HepG2 (cell line): Measurements from ENCODE around the gene PSMB10. TPM values are rescaled to one million over a fixed set of nuclear protein-coding genes. Genes with fewer than 3 reads are reported as not detected.

Experiments used
- ATAC-seq: fragments of 200-7000 bp; cut with Tn5 transposase; 3 replicates; pipeline ENCODE4 v1.9.1; 2020; ENCODE audit warnings: mild to moderate bottlenecking, moderate library complexity
- BruUV-seq: library from RNA; stranded (reverse); fragments of 400-500 nt; replicated peaks from 2 replicates; lab custom pipeline; 2021; lab: Mats Ljungman, UMichigan
- CTCF ChIA-PET: fragments of 300-600 bp; formaldehyde crosslinking; extraction: SDS; loops from one replicate; lab custom pipeline; 2021; ENCODE audit warnings: low total read pairs, inconsistent platforms, low intra/inter-chr PET ratio; lab: Yijun Ruan, JAX
- POLR2A ChIA-PET: fragments of 350-600 bp; sonication (Branson Sonifier 250); formaldehyde crosslinking; loops from one replicate; lab custom pipeline; 2020; ENCODE audit warnings: antibody characterized with exemption, inconsistent platforms; lab: Yijun Ruan, JAX
- DNase-seq: peaks from one replicate; pipeline ENCODE4 v3.0.0-alpha.2; 2015; ENCODE audit warnings: low spot score
- FAIRE-seq: peaks from 3 replicates; lab custom pipeline; 2011; peaks lifted over from hg19 to GRCh38; lab: Jason Lieb, UNC
- H2AFZ ChIP-seq: one replicate; pipeline ENCODE4 v1.6.1; 2011; ENCODE audit warnings: low read length, inconsistent platforms
- H3K27ac ChIP-seq: fragments of 300-600 bp; 3 replicates; pipeline ENCODE4 v1.8.0; 2011; ENCODE audit warnings: mixed run types, mild to moderate bottlenecking, mixed read lengths, low read length, inconsistent platforms; ENCODE audit not compliant: insufficient read depth; ENCODE audit errors: extremely low read length
- H3K27me3 ChIP-seq, 2 experiments: fragments of 200-600 bp in 1 of 2; 2 replicates in 1 of 2; 3 replicates in 1 of 2; pipeline versions ENCODE4 v1.6.0 to v1.8.0; 2011; ENCODE audit warnings: low read length in 2 of 2, mild to moderate bottlenecking in 2 of 2, moderate library complexity in 2 of 2, inconsistent platforms in 1 of 2; ENCODE audit not compliant: insufficient read depth in 2 of 2, control insufficient read depth in 1 of 2
- H3K36me3 ChIP-seq, 2 experiments: fragments of 200-600 bp in 1 of 2; replicated peaks in 1 of 2; 2 replicates in 1 of 2; 3 replicates in 1 of 2; pipeline versions ENCODE4 v1.5.1 to v1.8.0; 2011; ENCODE audit warnings: low read length in 2 of 2, inconsistent platforms in 1 of 2; ENCODE audit not compliant: insufficient read depth in 2 of 2, control insufficient read depth in 1 of 2
- H3K4me1 ChIP-seq: 2 replicates; pipeline ENCODE4 v1.5.1; 2012; ENCODE audit warnings: low read length, inconsistent platforms; ENCODE audit not compliant: insufficient read depth
- H3K4me2 ChIP-seq: 2 replicates; pipeline ENCODE4 v1.6.0; 2011; ENCODE audit warnings: low read depth, low read length, inconsistent platforms
- H3K4me3 ChIP-seq, 3 experiments: fragments of 200-600 bp in 1 of 3; sonication (generic), shearing (Covaris generic) in 1 of 3; replicated peaks in 1 of 3; 2 replicates each; pipeline ENCODE4 v1.5.1; 2011 to 2016; ENCODE audit warnings: low read length in 3 of 3, inconsistent platforms in 2 of 3, low read depth in 2 of 3, mild to moderate bottlenecking in 2 of 3, control low read depth in 1 of 3, mixed read lengths in 1 of 3; ENCODE audit not compliant: insufficient read depth in 1 of 3
- H3K79me2 ChIP-seq: one replicate; pipeline ENCODE4 v1.6.1; 2011; ENCODE audit warnings: low read length, inconsistent platforms; ENCODE audit not compliant: insufficient read depth
- H3K9ac ChIP-seq: 2 replicates; pipeline ENCODE4 v1.6.0; 2011; ENCODE audit warnings: mild to moderate bottlenecking, low read depth, low read length, inconsistent platforms; ENCODE audit not compliant: insufficient read depth
- H3K9me3 ChIP-seq: 2 replicates; pipeline ENCODE4 v1.5.1; 2012; ENCODE audit warnings: mild to moderate bottlenecking, low read length
- H4K20me1 ChIP-seq: 2 replicates; pipeline ENCODE4 v1.6.0; 2011; ENCODE audit warnings: inconsistent platforms, mild to moderate bottlenecking, low read length, moderate library complexity; ENCODE audit not compliant: insufficient read depth
- AGO2 ChIP-seq: fragments of 200-400 bp; formaldehyde crosslinking; optimal IDR thresholded peaks from 2 replicates; pipeline ENCODE3; 2017; ENCODE audit warnings: mild to moderate bottlenecking, low read depth, low read length, moderate library complexity
- CHCHD3 ChIP-seq: sonication (generic); formaldehyde crosslinking; IDR thresholded peaks from 2 replicates; pipeline ENCODE4 v1.8.0; 2022; ENCODE audit warnings: mild to moderate bottlenecking, missing genetic modification reagents, moderate library complexity
- HOXA3 ChIP-seq: sonication (generic); formaldehyde crosslinking; IDR thresholded peaks from 2 replicates; pipeline ENCODE4 v1.5.0; 2020; ENCODE audit warnings: missing genetic modification reagents
- MTA1 ChIP-seq: sonication (generic); formaldehyde crosslinking; IDR thresholded peaks from 2 replicates; pipeline ENCODE4 v1.4.0; 2020; ENCODE audit warnings: missing genetic modification reagents, mild to moderate bottlenecking, borderline replicate concordance
- MYC ChIP-seq: sonication (generic); formaldehyde crosslinking; IDR thresholded peaks from 2 replicates; pipeline ENCODE4 v1.9.0; 2021; ENCODE audit warnings: missing genetic modification reagents, borderline replicate concordance
- PLRG1 ChIP-seq: fragments of 450-650 bp; conservative IDR thresholded peaks from 2 replicates; pipeline ENCODE4 v1.6.1; 2016
- ZNF282 ChIP-seq: fragments of 450-650 bp; IDR thresholded peaks from 2 replicates; pipeline ENCODE4 v1.6.1; 2018; ENCODE audit not compliant: partially characterized antibody
- ZNF672 ChIP-seq: sonication (generic); formaldehyde crosslinking; IDR thresholded peaks from 2 replicates; pipeline ENCODE4 v1.8.1; 2022; ENCODE audit warnings: missing genetic modification reagents
- ZSCAN22 ChIP-seq: sonication (generic); formaldehyde crosslinking; IDR thresholded peaks from 2 replicates; pipeline ENCODE4 v1.4.0; 2020; ENCODE audit warnings: mild to moderate bottlenecking, missing genetic modification reagents
- WGBS: methylation state at CpG from one replicate; pipeline ENCODE4 v1.1.6; 2017; ENCODE audit warnings: low lambda C conversion rate; 5-methylcytosine and 5-hydroxymethylcytosine counted together
- in situ Hi-C: cut with HindIII; loops from 2 replicates; pipeline ENCODE4 v1.10.0; 2017; ENCODE audit warnings: low pct_unique_long_range_greater_than_20kb; ENCODE audit not compliant: extremely low pct_ligation_motif_present
- intact Hi-C: fragments of 100-400 bp; cut with micrococcal nuclease; formaldehyde crosslinking; loops from one replicate; pipeline ENCODE4 v1.10.0; 2022; ENCODE audit not compliant: unreplicated experiment
- polyA plus RNA-seq, 8 experiments: library from polyadenylated mRNA; depleted of rRNA in 3 of 8; stranded (reverse) in 7 of 8; unstranded in 1 of 8; fragments of >200 nt; fragmentation: Illumina TruSeq in 4 of 8; extraction: Trizol in 4 of 8; gene quantifications; 2 replicates each; pipeline versions ENCODE4 v1.2.1 to v1.2.3, GENCODE V29; 2011 to 2016; ENCODE audit warnings: low read depth in 4 of 8, missing spikeins in 1 of 8, mixed read lengths in 1 of 8; ENCODE audit not compliant: insufficient read depth in 1 of 8
- total RNA-seq, 5 experiments: library from RNA; depleted of rRNA; stranded (reverse); fragments of >200 nt; fragmentation: Illumina TruSeq; extraction: Trizol; gene quantifications; 2 replicates each; pipeline ENCODE4 v1.2.3, GENCODE V29; 2016; ENCODE audit warnings: low read depth in 1 of 5
- TF ChIP-seq, protein P1 (sequence below), 2 experiments: sonication (generic) in 1 of 2; formaldehyde crosslinking in 1 of 2; IDR thresholded peaks; 2 replicates each; pipeline versions ENCODE4 v1.4.0 to v1.6.1; 2016 to 2020; ENCODE audit warnings: borderline replicate concordance in 1 of 2, low read depth in 1 of 2, mild to moderate bottlenecking in 1 of 2, missing genetic modification reagents in 1 of 2

The PSMB10 gene
- total and polyA plus RNA-seq, 2 of the 13 experiments (the other 11 are each of a cell fraction or from before 2014, with no cell fraction given): 12.7 to 65.9 TPM

DNA sequence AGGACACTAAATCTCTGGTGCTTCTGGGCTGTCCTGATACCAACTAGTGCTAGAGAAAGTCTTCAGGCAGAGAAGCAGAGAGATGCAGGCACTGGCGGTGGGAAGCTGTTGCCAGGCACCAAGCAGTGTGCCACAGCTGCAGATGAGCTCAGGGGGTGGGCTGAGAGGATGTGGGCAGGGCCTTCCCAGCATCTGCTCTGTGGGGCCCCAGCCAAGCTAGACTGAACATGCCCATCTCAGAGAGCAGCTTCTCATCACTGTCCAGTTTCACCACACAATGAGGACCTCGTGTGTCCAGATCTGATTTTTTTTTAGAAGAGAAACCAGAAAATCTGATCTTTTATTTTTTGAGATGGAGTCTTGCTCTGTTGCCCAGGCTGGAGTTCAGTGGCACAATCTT is 26.5 kb downstream of the PSMB10 start (continued):
- TF ChIP-seq, protein P1, sequence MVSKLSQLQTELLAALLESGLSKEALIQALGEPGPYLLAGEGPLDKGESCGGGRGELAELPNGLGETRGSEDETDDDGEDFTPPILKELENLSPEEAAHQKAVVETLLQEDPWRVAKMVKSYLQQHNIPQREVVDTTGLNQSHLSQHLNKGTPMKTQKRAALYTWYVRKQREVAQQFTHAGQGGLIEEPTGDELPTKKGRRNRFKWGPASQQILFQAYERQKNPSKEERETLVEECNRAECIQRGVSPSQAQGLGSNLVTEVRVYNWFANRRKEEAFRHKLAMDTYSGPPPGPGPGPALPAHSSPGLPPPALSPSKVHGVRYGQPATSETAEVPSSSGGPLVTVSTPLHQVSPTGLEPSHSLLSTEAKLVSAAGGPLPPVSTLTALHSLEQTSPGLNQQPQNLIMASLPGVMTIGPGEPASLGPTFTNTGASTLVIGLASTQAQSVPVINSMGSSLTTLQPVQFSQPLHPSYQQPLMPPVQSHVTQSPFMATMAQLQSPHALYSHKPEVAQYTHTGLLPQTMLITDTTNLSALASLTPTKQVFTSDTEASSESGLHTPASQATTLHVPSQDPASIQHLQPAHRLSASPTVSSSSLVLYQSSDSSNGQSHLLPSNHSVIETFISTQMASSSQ (IDR thresholded peaks at IDR 0.05; ENCODE audit: low read depth): no peak
- TF ChIP-seq, protein P1 (CRISPR knock-in tag; IDR thresholded peaks at IDR 0.05; ENCODE audit: borderline replicate concordance): no peak
- no peak for TF ChIP-seq ZSCAN22 (CRISPR knock-in tag)

DNA sequence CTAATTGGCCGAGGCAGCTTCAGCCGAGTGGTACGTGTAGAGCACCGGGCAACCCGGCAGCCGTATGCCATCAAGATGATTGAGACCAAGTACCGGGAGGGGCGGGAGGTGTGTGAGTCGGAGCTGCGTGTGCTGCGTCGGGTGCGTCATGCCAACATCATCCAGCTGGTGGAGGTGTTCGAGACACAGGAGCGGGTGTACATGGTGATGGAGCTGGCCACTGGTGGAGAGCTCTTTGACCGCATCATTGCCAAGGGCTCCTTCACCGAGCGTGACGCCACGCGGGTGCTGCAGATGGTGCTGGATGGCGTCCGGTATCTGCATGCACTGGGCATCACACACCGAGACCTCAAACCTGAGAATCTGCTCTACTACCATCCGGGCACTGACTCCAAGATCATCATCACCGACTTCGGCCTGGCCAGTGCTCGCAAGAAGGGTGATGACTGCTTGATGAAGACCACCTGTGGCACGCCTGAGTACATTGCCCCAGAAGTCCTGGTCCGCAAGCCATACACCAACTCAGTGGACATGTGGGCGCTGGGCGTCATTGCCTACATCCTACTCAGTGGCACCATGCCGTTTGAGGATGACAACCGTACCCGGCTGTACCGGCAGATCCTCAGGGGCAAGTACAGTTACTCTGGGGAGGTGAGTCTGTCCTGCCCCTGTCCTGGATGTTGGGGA is 27.5 kb downstream of the PSMB10 start:
- intact Hi-C loops: no loop called here
- FAIRE-seq: no peak
- Histone ChIP-seq H3K27me3 (no peaks in the 10 kb centered on the region), H3K27ac (no peak overlapping the region), H2AFZ (no peak overlapping the region), H4K20me1 (no peaks in the 10 kb centered on the region; the same call in 1 of the 2 replicates), H3K9ac (no peak overlapping the region), H3K79me2 (no peaks in the 10 kb centered on the region), H3K4me1 (peaks cover 13% of the 10 kb centered on the region), H3K36me3 (peaks cover 10 to 29% of the 10 kb centered on the region in 2 experiments), H3K9me3 (no peaks in the 10 kb centered on the region), H3K4me3 (no peak overlapping the region), H3K4me2 (no peak overlapping the region)
- in situ Hi-C loops: no loop called here
- peak; percentile 38; the same call in 1 of the 2 replicates for TF ChIP-seq CHCHD3 (CRISPR knock-in tag)
- 0 out of 2 replicates have a peak, but pooled peaks have one; percentile 23 for TF ChIP-seq ZNF672 (CRISPR knock-in tag)
- TF ChIP-seq ZNF282: no peak
- TF ChIP-seq MTA1 (CRISPR knock-in tag): peak; percentile 46; the same call in 1 of the 2 replicates
- TF ChIP-seq MYC (CRISPR knock-in tag): no peak
- no peak for TF ChIP-seq PLRG1
- peak; percentile 59 for TF ChIP-seq AGO2
- TF ChIP-seq HOXA3 (CRISPR knock-in tag): 0 out of 2 replicates have a peak, but pooled peaks have one; percentile 8
- ChIA-PET POLR2A (interaction anchor here (0.6 kb wide), 1 partner anchor 93 kb away, joined by 3 read pairs; no protein-coding TSS in a partner anchor), CTCF (no interaction called here)
- DNase-seq: no peak
- BruUV-seq: TSS peak; percentile 44
- ATAC-seq: no peak; the same call in 2 of the 3 replicates
- 98% methylated on average over 21 of the region's 36 CpGs for WGBS
